Smooth muscle cell of trachea (primary cell): ENCODE data around the gene FCMR. TPM values are rescaled to one million over a fixed set of nuclear protein-coding genes. Genes with fewer than 3 reads are reported as not detected.

Experiments used
- total RNA-seq: library from RNA; depleted of rRNA; stranded (reverse); fragments of >200 nt; gene quantifications from 2 replicates; pipeline ENCODE4 v1.2.1, GENCODE V29; 2014

FCMR gene, protein sequence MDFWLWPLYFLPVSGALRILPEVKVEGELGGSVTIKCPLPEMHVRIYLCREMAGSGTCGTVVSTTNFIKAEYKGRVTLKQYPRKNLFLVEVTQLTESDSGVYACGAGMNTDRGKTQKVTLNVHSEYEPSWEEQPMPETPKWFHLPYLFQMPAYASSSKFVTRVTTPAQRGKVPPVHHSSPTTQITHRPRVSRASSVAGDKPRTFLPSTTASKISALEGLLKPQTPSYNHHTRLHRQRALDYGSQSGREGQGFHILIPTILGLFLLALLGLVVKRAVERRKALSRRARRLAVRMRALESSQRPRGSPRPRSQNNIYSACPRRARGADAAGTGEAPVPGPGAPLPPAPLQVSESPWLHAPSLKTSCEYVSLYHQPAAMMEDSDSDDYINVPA
- 0.29 TPM in 1 of 2 replicates, not detected in the other for total RNA-seq

DNA sequence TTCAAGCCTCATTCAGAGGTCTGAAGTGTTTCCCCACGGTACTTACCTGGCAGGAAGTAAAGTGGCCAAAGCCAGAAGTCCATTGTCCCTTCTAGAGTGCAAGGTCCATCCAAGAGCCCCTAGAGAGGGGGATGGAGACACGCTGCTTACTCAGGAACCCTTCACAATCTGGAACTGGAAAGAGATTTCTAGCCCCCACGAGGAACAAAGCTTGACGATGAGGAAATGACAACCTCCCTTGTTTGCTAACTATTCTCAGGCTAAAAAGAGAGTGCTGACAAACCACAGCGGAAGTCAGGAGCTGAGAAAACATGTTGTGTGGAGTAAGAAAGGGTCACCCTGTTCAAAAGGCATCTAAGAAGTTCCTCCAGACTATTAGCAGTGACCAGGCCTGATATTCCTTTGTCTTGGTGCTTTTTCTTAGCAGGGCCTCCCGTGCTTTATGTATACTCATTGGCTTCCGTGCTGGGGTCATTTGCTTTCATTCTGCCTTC is at the start of gene FCMR:
Gene FCMR, minus strand, starts transcription at position 170 of the 494 bp plus-strand sequence. Its CDS starts 87 bp downstream, at position 83.

DNA sequence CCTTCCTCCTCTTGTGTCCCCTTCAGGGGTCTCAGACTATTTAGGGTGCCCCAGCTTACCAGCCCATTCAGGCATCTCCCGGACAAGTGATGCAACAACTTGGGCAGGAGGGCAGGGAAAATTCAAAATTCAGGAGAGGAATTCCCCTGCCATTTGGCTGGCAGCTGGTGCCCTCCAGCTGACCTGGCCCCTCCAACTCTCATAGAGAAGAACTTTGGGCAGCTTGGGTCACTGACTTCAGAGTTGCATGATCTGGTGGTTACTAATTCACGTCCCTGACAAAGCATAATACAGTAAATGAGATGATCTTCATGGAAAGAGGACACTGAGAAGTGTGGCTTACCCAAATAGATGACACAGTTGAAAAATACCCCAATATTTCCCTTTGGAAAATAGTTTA is 48.7 kb upstream of the FCMR start, which contains the start of gene FCAMR:
Gene FCAMR, minus strand, starts transcription at position 15 of the 400 bp plus-strand sequence. CDS start 335 bp downstream, outside the sequence.

DNA sequence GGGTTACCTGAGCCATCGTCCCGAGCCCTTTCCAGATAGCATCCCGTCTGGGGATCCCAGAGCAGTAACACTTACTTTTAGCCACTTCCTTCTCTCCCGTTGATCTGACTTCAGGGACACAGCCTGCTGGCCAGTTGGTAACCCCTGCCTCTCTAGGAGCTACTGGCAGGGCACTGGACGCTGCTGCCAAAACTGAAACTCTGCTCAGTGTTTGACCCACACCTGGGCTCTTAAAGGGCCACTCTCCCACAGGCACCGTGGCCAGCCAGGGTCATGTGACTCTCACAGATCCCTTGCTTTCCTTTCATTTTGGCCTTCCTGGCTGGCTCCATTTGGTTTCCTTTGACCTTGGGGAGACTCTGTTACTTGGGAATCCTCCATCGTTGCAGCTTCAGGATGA is 24.5 kb upstream of the FCMR start, which contains the start of gene PIGR:
Gene PIGR, minus strand, starts transcription at position 206 of the 400 bp plus-strand sequence. CDS start 5,935 bp downstream, outside the sequence.

DNA sequence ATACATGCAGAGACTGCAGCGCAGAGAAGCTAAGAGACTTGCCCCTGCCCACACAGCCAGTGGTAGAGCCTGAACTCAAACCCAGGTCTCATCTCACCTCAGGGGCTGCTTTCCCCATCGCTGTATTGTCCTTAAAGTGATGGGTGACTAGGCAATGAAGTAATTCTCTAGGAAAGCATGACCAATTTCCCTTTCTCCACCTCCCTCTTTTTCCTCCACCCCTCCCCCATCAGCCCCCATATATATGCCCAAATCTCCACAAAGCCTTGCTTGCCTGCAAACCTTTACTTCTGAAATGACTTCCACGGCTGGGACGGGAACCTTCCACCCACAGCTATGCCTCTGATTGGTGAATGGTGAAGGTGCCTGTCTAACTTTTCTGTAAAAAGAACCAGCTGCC is 24.6 kb downstream of the FCMR start, which contains the start of gene IL24:
Gene IL24, plus strand, starts transcription at position 269 of the 400 bp plus-strand sequence. CDS start 390 bp downstream, outside the sequence.

DNA sequence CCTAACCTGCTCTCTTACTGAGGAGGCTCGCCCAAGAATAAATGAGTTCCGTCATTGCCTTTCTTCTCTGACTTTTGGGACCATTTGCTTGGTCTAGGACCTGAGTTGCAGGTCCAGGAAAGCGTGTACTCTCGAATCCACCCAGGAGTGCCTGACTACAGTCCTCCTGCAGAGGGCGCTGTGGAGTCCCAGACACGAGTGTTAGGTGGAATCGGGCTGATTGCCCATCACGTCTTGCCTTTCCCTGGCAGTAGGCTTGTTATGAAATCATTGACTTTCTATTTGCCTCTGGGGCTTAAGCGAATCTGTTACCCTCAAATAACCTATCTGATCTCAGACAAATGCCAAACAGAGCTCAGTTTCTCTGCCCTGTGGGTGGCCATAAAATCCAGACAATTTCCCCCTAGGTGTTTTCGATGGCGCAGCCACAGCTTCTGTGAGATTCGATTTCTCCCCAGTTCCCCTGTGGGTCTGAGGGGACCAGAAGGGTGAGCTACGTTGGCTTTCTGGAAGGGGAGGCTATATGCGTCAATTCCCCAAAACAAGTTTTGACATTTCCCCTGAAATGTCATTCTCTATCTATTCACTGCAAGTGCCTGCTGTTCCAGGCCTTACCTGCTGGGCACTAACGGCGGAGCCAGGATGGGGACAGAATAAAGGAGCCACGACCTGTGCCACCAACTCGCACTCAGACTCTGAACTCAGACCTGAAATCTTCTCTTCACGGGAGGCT is 56.6 kb downstream of the FCMR start, which contains the start of gene IL20:
Gene IL20, plus strand, starts transcription at position 685 of the 733 bp plus-strand sequence. CDS start 230 bp downstream, outside the sequence.

Other genes starting within 250 kb of the FCMR start
- gene MAPKAPK2, start 237.0 kb downstream of the FCMR start, total RNA-seq = 38.3 and 52.4 TPM in 2 replicates
- gene IL19, start 151.2 kb downstream of the FCMR start, total RNA-seq = not detected in 2 replicates
- not detected in 2 replicates for gene IL10, start 149.4 kb downstream of the FCMR start, total RNA-seq
- gene IL20, start 56.3 kb downstream of the FCMR start, total RNA-seq = not detected in 2 replicates
- under 0.01 TPM in 1 of 2 replicates, not detected in the other for gene IL24, start 24.5 kb downstream of the FCMR start, total RNA-seq
- not detected in 2 replicates for gene PIGR, start 24.5 kb upstream of the FCMR start, total RNA-seq
- gene FCAMR, start 48.5 kb upstream of the FCMR start, total RNA-seq = not detected in 2 replicates
- gene C1orf116, start 110.8 kb upstream of the FCMR start, total RNA-seq = not detected in 2 replicates
- 5.1 and 6.0 TPM in 2 replicates for gene YOD1, start 129.3 kb upstream of the FCMR start, total RNA-seq
- gene PFKFB2, start 131.3 kb upstream of the FCMR start, total RNA-seq = 5.3 and 5.5 TPM in 2 replicates
- not detected in 2 replicates for gene C4BPB, start 166.9 kb upstream of the FCMR start, total RNA-seq
- not detected in 2 replicates for gene C4BPA, start 182.3 kb upstream of the FCMR start, total RNA-seq